ENCODE results near the gene PRR23B.
"Not testable (repeated sequence)": the region's sequence is repeated elsewhere in the genome, so short reads cannot be mapped to it uniquely, and the experiment has no call there.

PRR23B gene

DNA sequence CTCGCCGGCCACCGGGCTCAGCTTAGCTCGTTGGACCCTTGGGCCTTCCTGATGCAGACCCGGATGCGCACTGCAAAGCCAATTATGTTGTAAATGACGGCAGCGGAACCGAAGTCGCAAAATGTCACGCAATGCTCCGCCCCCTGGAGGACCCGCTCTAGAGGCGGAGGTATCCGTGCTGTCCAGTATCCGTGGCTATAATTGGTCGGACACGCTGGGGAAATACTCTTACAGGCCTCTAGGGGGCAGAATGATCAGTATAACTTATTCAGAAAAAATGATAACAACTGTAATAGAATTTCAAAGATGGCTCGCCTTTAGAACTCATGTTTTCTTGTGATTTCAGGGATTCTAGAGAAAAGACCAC is at the start of gene PRR23B:
Gene PRR23B (minus strand): TSS at position 59 of the 367 bp plus-strand sequence. CDS start 265 bp downstream, outside the sequence.
- DNase-seq, result no peak

GRCh38 chr3:139062918-139063317 is 42.2 kb upstream of the PRR23B start:
- no peak for DNase-seq

DNA sequence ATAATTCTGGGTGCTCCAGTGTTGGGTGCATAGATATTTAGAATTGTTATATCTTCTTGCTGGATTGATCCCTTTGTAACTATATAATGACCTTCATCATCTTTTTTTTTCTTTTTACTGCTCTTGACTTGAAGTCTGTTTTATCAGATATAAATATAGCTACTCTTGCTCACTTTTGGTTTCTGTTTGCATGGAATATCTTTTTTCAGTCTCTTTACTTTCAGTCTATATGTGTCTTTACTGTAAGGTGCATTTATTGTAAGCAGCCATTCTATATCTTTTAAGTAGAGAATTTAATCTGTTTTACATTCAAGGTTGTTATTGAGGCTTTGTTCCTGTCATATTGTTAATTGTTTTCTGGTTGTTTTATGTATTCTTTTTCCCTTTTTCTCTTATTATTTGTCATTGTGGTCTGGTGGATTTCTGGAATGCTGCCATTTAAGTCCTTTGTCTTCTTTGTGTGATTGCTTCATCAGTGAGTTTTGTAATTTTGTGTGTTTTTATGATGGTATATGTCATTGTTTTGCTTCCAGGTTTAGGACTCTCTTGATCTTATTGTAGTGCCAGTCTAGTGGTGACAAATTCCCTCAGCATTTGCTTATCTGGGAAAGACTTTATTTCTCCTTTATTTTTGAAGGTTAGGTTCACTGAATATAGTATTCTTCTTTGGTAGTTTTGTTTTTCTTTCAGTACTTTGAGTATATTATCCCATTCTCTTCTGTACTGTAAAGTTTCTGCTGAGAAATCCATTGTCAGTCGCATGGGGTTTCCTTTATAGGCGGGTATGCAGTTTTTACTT is 32.3 kb upstream of the PRR23B start:
- DNase-seq, result no peak

DNA sequence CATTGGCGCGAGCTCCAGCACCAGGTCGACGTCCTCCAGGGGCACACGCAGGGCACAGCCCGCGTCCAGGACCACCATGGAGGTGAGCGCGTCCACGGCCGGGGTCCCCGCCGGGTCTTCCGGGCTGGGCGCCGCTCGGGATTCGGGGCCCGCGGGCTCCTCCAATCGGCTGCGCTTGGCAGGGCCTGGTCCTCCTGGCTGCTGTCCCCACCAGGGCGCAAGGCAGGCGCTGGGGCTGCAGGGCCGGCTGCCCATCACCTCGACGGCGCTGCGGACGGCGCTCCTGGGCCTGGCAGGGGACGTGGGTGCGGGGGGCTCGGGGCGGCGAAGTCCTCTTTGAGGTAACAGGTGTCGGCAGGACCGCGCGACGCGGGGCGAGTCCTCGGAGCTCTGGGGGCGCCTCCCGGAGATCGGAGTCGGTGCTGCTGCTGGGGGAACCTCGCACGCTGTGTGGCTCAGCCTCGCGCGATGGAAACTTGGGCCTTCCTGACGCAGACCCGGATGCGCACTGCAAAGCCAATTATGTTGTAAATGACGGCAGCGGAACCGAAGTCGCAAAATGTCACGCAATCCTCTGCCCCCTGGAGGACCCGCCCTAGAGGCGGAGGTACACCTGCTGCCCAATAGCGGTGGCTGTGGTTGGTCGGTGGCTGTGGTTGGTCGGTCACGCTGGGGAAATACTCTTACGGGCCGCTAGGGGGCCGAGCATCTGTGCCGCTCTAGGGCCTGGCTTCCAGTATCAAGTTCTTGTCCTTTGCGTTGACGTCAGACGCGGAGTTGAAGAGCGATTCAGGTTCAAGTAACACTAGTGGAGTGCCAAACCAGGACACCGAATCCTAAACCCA is 23.9 kb upstream of the PRR23B start, which contains the start of gene PRR23C:
Gene PRR23C (minus strand): TSS at position 527 of the 845 bp plus-strand sequence. CDS start 272 bp downstream, at position 255.
- no peak for DNase-seq

DNA sequence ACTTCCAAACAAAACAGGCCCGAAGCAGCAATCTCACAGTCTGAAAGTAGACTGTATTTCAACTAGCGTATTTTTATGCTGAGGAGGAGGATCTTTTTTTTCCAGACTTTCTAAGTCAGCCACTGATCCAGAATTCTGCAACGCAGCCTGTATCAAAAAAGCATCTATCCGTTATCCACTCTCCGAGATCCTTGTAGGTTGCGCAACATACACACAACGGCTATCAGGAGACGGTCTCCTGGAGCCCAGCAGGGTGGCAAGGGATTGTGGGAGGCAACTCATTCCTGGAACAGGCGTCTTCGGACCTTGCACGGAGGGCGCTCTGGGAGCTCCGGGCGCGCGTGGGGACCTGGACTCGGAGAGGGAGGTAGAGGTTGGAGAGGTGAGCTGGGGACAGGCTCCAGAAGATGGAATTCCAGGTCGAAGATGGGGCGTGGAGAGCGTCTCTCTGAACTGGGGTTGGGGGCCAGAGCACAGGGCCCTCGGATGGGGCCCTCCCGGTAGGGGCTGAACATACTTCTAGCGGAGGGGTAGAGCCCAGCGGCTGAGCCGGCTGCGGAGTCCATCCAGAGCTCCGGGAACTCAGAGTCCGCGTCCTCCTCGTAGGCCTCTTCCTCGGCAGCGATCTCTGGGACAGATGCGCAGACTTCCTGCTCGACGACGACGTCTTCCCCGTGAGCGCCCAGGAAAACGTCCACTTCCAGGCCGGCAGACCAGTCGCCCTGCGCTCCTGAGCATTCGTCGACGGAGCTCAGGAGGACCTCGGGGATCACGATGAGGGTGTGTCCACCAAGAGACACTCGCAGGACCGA is 23.0 kb upstream of the PRR23B start:
- no peak for DNase-seq

DNA sequence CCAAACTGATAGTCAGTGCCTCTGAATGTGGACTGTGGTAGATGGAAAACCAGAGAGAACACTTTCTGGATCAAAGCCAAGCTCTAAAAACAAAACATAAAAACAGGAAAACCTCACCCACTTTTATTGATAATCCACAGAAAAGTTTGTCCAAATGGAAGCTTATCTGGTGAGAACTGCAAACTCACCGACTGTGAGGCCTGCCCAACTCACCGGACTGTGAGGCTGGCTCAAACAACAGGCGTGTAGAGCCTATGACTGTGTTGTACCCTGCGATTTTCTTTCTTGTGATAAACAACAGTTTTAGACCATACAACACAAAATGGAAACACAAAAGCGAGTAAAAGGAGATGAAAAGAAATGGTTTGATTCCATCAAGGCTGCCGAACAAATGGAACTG is 16.8 kb upstream of the PRR23B start:
- DNase-seq, result no peak

DNA sequence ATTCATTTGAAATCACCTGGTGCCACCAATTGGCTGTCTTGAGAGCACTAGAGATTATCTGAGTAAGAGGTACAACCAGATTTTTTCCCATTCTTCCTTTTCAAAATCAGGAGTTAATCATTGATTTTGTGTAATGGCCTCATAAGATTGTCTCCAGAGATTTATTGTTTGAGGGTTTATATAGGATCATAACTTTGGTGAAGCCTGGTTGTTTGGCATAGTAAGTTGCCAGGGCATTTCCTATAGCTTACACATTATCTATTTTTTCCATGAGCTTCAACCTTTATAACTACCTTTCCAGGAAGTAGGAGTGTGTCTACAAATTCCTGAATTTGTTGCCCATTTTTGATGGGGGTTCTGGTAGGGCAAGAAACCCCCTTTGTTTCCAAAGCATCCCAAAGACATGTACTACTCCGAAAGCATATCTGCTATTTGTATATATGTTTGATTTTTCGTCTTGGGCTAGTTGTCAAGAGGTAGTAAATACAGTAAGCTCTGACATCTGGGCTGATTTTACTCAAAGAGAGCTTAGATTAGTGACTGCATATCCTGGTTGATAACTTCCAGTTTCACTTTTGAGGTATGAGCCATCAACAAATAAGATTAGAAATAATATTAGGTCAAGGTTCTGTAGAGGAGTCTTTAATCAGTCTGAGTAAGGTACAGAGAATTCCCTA is 11.7 kb upstream of the PRR23B start:
- no peak for DNase-seq

DNA sequence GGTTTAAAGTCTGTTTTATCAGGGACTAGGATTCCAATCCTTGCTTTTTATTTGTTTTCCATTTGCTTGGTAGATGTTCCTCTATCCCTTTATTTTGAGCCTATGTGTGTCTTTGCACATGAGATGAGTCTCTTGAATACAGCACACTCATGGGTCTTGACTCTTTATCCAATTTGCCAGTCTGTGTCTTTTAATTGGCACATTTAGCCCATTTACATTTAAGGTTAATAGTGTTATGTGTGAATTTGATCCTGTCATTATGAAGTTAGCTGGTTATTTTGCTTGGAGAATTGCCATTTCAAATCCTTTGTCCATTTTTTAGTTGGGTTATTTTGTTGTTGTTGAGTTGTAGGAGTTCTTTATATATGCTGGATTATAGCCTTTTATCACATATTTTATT is 9.8 kb upstream of the PRR23B start:
- DNase-seq, result not testable (repeated sequence)

DNA sequence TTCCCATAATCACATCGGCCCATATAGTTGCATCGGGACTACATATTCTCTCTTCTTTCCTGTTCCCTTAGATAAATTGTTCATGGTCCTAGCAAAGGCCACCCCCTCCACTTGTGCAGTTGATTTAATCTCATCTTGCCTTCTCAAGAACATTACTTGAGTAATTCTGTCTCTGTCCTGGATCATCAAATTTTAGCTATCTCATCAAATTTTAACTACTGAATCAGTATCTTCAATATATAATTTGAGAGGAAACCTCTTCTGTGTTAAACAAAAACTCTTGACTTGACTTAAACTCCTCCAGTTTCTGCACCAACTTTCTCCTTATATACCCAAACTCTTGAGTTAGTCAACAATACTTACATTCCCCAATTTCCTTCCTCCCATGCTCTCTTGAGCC is 4.2 kb upstream of the PRR23B start:
- no peak for DNase-seq

DNA sequence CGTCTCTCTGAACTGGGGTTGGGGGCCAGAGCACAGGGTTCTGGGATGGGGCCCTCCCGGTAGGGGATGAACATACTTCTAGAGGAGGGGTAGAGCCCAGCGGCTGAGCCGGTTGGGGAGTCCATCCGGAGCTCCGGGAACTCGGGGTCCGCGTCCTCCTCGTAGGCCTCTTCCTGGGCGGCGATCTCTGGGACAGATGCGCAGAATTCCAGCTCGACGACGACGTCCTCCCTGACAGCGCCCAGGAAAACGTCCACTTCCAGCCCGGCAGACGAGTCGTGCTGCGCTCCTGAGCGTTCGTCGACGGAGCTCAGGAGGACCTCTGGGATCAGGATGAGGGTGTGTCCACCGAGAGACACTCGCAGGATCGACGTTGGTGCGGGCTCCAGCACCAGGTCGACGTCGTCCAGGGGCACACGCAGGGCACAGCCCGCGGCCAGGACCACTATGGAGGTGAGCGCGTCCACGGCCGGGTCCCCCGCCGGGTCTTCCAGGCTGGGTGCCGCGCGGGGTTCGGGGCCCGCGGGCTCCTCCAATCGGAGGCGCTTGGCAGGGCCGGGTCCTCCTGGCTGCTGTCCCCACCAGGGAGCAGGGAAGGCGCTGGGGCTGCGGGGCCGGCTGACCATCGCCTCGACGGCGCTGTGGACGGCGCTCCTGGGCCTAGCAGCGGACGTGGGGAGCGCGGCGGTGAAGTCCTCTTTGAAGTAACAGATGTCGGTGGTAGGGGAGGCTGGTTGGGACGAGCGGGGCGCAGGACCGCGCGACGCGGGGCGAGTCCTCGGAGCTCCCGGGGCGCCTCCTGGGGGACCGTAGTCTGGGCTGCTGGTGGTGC is 474 bp downstream of the PRR23B start:
- no peak for DNase-seq

DNA sequence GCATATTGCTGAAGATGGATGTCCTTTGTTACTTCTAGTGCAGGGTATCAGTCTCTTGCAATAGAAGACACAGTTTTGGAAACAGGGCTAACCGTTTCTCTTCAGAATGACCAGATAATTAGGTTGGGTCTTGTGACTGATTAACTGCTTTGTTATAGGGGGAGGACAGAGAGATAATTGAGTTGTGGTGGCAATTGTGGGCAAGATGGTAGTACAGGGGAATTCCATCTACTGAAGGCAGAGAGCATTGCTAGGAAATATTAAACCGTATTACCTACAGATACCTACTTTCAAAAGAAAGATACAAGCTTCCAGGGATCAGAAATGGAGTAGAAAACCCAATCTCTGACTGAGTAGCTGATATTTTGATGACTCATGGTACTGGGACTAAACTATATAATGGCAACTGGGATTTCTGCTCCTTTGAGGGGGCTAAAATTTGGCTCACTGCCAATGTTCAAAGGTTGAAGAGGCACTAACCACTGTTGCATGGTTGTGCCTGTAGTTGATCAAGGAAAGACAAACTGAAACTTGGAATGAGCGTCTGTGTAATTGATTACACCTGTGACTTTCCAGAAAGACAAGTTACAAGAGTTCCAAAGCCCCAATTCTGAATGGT is 4.2 kb downstream of the PRR23B start:
- no peak for DNase-seq

DNA sequence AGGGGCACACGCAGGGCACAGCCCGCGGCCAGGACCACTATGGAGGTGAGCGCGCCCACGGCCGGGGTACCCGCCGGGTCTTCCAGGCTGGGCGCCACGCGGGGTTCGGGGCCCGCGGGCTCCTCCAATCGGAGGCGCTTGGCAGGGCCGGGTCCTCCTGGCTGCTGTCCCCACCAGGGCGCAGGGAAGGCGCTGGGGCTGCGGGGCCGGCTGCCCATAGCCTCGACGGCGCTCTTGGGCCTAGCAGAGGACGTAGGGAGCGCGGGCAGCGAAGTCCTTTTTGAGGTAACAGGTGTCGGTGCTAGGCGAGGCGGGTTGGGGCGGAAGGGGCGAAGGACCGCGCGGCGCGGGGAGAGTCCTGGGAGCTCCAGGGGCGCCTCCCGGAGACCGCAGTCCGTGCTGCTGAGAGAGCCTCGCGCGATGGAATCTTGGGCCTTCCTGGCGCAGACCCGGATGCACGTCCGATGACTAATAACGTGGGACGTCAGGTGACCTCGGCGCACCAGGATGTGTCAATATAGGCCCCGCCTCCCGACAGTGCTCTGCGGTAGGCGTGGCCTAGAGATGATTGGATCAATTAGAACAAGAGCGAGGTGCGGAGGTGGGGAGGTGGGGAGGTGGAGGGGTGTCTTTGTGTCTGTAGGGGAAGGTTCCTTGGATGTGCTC is 14.5 kb downstream of the PRR23B start, which contains the start of gene PRR23A:
Gene PRR23A (minus strand): TSS at position 218 of the 666 bp plus-strand sequence. CDS start 0 bp downstream, at position 218.
- DNase-seq, result no peak

- DNase-seq, result no peak
Observed at GRCh38 chr3:139005356-139005993, 15.3 kb downstream of the PRR23B start.

DNA sequence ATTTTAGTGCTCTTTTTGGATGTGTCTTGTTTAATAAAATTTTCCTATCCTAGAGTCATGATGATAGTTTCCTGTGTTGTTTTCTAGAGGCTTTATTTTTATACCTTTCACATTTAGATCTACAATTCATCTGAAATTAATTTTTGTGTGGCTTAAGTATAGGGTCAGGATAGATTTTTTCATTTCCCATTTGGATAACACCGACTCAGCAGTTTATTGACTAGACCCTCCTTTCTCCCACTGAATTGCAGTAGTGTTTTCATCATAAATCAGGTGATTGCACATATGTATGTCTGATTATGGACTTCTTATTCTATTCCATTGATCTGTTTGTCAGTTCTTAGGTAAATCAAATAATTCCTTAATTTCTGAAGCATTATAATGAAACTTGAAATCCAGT is 25.0 kb downstream of the PRR23B start:
- DNase-seq, result no peak

DNA sequence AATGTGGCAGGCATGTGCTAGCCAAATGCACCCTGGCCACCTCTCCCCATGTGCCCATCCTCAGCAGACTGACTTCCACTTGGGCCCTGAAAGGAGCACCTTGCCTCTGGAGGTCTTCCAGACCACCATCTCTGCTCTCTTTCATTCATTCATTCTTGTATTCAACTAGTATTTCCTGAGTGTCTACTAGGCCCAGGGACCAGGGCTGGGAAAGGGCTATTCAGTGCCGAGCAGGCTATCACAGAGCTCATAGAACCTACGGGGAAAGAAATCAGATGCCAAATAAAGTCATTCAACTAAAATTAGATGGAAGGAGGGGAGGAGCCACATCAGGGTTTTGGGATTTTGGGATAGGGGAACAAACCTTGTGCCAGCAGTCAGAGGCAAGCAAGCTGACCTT is 33.5 kb downstream of the PRR23B start:
- no peak for DNase-seq

DNA sequence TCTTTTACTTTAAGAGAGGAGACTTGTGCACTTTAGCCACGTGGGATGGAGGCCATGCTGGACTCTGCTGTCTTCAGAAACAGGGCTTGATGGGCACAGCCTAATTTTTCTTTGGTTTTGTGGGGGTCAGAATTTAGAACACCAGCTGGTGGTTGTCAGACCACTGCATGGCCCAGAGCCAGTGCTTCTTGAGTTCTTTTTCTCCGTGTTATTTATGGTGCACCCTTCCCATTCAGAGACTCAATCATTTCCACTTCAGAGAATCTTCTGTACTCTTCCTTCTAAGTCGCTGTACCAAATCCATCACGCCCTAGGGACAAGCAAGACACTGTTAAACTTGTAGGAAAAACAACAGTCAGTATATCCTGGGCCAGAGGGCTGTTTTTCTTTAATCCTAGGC is 34.8 kb downstream of the PRR23B start:
- DNase-seq, result no peak

- DNase-seq, result no peak
Observed at GRCh38 chr3:138984816-138985215, 35.9 kb downstream of the PRR23B start.

DNA sequence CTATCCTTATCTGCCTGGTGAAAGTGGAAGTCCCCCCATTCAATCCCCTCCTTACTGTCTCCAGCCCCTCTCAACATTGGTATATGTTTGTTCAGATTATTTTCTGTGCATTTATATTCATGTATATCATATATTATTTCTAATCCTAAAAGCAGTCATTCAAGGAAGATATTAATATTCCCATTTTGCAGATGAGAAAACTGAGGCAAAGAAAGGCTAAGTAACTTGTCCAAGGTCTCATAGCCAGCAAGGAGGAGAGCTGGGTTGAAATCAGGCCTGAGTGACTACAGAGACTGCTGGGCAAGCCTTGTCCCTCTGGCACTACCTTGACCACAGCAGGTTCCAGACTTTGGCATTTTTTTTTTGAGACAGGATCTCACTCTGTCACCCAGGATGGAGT is 44.7 kb downstream of the PRR23B start:
- DNase-seq, result no peak

- DNase-seq, result no peak
Observed at GRCh38 chr3:138975351-138975750, 45.4 kb downstream of the PRR23B start.

DNA sequence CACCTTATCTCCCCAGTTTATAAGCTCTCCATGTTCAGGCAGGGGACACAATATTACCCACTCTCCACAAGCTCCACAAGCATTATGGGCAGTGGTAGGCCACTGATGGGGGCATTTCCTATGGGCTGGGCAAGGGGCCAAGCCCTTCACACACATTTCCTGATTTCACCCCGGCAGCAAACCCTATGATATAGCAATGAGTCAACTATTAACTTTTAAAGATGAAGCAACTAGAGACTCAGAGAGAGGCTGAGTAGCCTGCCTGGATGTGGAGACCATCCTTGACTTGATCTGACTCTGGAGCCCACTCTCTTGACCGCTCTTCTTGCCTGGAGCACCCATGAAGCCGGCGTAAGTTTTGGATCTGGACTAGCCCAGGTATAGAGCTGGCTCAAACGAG is 46.3 kb downstream of the PRR23B start:
- no peak for DNase-seq

Data from NCI-H1436 (cell line).